HG03139 (cell line): Measurements from ENCODE around the gene FBXL7.
"Not testable (repeated sequence)": the region's sequence is repeated elsewhere in the genome, so short reads cannot be mapped to it uniquely, and the experiment has no call there.

Experiments used
- ATAC-seq: cut with Tn5 transposase; IDR thresholded peaks from one replicate; pipeline ENCODE4 v1.9.1; 2021; ENCODE audit not compliant: unreplicated experiment

The FBXL7 gene

DNA sequence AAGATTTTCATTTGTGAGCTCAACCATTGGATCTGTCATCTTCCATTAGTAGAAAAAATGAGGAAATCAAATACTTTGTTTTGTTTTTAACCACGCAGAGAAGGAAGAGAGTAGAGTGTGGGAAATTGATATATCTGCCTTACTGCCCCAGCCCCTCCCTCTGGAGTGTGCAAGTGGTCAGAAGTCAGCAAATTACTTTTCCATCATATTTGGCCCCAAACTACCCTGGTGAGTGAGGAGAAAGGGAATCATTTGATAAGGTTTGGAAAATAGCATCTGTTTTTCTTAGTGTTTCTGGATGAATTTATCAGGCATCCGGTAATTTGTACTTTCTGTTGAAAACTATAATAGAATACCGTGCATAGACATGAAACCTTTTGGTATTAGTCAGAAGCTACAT is 352.2 kb downstream of the FBXL7 start:
- no peak for ATAC-seq

DNA sequence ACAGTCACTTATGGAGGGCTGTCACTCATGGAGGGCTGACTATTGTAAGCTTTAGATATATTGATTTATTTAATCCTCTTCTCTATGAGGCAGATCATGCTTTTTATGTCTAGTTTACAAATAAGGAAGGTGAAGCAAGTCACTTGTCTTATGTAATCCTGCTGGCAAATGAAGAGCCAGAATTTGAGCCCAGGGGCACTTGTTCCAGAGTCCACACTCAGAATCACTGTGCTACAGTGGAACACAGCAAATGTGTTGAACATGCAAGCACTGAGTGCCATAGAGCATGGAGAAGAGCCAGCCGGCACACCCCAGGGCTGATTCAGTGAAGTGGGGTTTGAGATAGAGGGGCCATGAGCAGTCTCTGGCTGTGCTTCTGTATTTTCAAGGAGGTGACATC is 353.0 kb downstream of the FBXL7 start:
- ATAC-seq = no peak

DNA sequence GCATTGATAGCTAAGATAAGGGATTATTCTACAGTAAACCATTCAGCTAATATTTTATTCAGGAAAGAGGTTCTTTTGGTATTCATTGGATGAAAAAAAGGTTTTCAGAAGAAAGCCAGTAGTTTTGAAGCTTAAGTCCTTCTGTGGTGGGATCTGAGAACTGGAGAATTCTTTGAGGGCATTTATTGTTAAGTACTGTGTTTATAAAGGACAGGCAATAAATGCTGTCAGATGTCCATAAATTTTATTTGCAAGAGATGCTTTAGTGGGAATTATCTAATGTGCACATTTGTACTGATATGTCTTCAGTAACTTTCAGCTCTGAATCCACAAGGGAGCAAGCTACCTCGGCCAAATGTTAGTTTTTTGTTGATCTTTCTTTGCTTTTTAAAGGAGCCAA is 358.3 kb downstream of the FBXL7 start:
- no peak for ATAC-seq

DNA sequence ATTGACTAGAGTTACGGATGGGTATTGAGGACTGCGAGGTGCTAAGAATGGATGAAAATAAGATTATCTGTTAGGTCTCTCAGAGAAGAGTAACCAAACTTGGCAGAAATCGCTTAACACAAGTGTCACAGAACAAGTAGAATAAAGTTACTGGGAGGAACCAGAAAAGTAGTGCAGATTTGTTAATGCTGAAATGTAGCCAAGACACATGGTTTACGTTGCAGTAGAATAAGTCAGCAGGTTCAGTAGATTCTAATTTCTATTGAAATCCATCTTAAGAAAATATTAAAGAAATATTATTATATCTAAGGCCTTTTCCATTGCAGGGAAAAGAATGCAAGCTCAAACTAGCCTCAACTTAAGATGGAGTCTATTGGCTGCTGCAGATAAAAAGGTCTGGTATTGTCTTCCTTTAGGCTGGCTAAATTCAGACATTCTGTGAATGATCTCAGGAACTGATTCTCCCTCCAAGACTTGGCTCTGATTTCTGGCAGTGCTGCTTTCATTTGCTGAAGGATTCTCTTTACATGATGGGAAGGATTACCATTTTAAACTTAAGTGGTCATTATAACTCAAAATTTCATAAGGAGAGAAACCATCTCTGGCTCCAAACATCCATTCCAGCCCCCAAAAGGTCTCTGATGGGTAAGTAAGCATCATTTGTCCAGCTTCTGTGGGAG is 364.7 kb downstream of the FBXL7 start:
- no peak for ATAC-seq

DNA sequence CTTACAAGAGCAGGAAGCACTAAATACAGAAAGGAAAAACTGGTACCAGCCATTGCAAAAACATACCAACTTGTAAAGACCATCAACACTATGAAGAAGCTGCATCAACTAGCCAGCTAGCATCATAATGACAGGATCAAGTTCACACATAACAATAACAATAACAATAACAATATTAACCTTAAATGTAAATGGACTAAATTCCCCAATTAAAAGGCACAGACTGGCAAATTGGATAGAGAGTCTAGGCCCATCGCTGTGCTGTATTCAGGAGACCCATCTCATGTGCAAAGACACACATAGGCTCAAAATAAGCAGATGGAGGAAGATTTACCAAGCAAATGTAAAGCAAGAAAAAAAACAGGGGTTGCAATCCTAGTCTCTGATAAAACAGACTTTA is 372.3 kb downstream of the FBXL7 start:
- ATAC-seq = not testable (repeated sequence)

DNA sequence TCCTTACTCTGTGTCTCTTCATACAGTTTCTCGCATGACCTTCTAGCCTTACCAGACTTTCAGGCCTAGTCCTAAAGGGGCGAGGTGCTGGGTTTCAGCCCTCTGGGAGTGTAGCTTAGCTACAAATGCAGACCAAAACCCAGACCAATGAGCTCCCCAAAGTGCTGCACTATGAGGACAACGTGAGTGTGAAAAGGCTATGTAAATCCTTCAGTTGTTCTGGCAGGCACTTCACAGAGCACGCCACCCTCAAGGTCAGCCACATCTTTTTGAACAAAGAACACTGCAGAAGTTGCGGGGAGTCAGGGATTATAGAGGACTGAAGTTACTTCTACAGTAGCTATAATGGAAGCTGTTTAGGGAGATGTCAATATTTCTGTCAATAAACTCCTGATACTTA is 377.9 kb downstream of the FBXL7 start:
- ATAC-seq = no peak

DNA sequence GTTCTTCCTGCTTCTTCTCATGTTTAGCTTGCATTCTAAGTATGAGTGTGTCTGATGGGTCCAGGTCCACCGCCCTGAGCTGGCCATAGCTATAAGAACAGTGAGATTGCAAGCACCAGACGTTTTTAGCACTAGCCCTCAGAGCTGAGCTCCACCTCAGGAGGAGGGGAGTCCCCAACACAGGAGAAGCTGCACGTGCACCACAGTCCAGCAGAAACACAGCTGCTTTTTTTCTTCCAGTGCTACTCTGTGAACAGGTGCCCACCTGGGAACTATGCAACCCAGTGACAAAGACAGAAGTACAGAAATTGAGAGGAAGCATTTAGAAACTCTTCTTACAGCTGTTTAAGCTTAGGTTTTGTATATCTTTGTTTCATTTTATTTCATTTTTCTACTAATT is 380.2 kb downstream of the FBXL7 start:
- no peak for ATAC-seq

DNA sequence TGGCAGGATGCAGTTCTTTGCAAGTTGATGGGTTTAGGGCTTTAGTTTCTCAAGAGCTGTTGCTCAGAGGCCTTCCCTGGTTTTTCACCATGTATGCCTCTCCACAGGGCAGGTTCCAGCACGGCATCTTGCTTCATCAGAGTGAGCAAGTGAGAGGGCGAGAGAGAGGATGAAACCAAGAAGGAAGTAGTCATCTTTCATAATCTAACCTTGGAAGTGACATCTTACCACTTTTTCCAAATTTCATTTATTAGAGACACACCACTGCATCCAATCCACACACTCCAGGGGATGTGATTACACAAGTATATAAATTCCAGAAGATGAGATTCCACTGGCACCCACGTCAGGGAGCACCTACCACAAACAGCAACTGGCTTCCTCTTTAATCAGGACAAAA is 385.2 kb downstream of the FBXL7 start:
- no peak for ATAC-seq

DNA sequence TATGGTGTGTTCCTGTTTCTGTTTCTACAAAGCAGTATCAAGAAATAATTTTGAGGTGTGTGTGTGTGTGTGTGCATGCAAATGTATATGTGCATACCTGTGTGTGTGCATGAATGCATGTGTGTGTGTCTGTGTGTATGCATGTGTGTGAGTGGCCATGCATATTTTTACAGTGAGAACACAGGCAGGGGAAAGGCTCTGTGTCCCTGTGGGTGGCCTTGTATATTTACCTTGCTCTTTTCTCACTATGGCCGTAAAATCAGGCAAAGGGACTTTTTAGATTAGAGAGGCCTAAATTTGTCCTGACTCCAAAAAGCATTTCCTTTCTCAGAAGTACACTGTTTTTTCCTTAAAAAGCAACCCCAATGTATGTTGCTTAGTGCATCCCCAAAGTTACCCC is 386.2 kb downstream of the FBXL7 start:
- ATAC-seq = no peak

DNA sequence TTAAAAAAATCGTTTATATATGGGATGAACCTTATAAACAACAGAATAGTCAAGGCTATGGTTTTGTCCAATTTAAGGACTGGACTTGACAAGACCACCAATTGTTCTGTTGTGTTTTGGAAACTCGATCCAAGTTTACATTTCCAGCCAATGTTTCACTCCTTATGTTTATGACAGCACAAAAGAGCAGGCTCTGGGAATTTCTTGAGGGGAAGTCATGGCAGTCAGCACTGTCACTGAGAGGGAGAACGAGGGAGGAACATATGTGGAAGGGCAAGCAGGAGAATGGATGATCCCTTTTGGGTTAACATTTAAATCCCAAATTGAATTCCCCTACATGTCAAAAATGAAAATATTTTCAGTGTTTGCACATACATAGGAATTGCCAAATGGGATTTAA is 387.1 kb downstream of the FBXL7 start:
- ATAC-seq = no peak

DNA sequence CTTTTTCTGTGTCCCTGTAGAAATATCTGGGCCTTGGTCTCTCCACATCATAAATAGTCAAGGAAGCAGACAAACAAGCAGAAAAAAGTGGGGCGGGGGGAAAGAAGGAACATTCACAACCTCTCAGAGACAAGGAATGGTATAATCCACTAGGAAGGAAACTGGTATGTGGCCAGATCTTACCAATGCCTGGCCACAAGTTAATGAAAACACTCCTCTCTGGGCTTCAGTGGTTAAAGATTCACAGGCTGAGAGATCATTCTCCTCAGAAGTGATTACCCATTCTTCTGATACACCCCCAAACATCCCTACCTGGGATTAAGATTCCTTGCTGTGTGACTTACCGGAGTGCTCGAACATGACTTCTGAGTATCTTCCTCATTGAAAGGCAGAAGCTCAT is 389.0 kb downstream of the FBXL7 start:
- no peak for ATAC-seq

DNA sequence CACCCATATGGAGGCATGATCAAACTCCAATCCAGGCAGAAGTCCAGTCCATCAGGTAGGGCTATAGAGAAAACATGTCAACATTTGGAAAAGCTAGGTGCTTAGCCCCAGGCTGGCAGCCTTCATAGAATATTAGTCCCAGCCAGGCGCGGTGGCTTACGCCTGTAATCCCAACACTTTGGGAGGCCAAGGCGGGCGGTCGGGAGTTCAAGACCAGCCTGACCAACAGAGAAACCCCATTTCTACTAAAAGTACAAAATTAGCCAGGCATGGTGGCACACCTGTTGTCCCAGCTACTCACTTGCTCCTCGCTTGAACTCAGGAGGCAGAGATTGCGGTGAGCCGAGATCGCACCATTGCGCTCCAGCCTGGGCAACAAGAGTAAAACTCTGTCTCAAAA is 393.9 kb downstream of the FBXL7 start:
- no peak for ATAC-seq

DNA sequence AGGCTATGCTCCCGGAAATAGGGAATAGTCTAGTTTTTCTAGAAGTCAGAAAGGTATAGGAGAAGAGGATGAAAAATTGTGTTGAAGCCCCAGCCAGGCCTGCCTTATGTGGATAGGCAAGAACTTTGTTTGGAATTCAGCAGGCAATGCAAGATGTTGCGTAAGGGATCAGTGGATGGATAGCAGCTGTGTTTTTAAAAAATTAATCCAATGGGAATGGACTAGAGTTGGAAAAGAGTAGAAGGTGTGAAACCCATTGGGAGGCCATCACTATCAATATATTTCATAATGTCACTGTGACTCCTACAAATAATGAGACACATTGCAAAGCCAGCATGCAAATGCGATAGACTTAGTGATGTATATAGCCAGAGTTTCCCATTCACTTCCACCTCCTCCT is 397.7 kb downstream of the FBXL7 start:
- ATAC-seq = no peak

DNA sequence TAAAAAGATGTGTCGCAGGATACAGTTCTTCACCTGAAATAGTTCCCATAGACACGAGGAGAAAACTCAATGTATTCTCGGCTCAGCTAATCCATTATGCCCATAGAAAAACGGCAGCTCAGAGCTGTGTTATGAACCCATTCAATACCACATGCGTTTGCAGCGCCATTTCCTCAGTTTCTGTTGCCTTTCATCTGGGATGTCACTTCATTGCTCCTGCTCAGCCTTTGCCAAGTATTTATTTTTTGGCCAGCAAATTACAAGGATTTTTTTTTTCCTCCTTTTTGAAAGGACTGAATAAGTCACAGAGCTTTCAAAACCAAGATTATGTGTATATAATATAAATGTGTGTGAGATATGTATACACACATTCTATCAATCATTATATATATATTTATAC is 398.7 kb downstream of the FBXL7 start:
- no peak for ATAC-seq

DNA sequence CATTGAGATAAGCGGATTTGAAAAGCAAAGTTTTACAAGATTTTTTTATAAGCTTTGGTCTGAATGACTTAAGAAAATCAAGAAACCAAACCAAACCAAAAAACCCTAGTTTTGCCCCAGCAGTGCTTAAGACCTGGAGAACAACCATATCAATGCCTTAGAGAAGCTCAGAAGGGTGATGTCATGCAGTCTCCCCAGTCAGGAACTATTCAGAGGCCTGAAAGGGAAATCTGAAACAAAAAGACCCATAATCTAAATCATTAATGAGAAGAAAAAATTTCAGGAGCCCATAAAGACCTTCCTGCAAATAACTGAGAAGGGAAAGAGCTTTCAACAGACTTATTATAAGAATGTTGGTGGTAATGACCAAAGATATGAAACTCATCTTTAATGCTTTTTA is 399.5 kb downstream of the FBXL7 start:
- no peak for ATAC-seq

DNA sequence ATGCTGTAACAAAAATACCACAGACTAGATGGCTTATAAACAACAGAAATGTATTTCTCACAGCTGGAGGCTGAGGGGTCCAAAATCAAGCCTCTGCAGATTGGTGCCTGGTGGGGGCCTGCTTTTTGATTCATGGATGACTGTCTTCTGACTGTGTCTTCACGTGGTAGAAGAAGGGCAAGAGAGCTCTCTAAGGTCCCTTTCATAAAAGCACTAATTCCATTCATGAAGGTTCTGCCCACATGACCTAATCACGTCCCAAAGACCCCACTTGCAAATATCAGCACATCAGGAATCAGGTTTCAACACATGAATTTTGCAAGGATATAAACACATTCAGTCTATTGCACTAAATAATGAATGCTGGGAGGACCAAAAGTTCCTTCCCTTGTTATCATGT is 401.2 kb downstream of the FBXL7 start:
- no peak for ATAC-seq

DNA sequence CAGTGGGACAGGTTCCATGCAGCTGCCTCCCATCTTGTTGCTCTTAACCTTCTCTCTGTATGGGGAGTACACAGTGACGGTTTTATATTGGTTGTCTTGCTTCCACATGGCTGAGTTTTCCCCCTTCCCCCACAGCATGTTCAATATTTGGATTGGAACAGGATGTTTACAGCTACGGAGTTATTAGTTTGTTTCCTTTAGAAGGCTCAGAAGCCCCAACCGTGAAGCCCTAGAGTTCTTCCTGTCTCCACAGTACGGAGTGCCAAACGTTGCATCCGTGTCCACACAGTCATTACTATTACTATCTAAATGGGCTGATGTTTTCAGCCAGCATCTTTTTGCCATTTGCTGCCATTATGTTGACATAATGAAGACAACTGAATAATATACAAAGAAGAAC is 402.1 kb downstream of the FBXL7 start:
- no peak for ATAC-seq

DNA sequence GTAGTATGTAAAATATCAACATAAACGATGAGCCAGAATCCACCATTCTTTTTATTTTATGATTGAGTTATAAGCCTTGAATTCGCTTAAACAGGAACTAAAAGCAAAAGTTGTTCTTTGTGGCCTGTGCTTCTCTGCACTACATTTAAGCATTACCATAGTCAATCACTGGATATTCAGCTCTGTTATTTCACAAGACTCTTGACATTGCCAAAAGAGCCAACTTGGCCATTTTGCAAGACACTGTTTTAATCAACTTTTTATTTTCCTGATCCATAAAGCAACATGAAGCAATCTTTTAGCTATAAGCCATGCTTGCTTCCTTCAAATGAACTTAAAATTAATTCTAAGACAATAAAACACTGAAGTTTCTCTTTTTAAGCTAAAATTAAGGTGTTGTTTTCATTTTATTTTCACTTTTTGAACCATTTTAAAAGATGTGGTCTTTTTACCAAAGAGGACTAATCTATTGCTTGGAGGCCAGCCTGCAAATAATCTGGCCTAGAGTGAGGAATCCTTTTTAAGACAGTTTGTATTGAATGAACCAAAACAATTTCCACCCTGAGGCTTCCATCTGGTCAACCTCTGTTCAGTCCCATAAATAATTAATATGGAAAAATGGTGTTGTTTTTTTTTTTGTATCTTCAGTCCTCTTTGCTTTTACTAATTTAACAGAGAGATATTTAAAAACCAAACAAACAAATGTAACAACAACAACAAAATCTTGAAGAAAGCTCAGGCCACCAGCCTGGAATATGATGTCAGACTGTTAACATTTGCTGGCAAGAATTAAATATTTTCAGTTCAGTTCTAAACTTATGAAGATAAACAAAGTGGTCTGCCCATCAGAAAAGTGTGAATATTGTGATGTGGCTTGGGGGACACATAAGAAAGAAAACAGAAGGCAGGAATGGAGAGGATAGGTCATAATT is 405.2 kb downstream of the FBXL7 start:
- ATAC-seq = no peak

DNA sequence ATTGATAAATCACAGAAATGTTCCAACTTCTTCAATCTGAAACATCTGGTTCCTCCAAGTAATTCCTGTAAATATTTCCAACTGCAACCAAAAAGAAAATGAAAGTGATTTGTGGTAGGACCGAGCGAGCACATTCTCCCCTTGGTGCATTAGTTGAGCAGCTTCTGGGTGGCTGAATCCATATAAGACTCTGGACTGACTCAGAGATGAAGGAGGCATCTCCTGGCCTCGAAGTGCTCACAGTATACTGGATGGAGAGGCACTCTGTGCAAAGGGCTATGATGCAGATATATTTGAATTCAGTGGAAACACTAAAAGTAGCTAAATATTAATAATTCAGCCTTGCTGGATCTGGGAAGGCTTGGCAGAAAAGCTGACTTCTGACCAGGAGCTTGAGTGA is 414.7 kb downstream of the FBXL7 start:
- ATAC-seq = no peak

DNA sequence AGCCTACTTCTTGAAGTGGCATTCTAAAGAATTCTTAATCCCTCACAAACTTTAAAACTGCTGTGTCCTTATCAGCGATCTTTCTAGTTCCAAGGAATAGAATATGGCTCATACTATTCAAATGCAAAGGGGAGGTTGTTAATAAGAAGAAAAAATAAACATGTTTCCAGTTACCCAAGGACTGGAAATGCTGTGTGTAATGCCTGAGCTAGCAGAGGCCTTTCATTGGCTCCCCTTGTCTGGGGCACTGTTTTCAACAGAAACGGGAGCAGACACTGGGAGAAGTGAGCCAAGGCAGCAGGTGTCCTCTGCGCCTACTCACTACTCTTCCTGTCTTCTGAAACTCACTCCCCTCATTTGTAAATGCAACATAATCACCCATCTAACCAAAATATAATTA is 426.6 kb downstream of the FBXL7 start:
- no peak for ATAC-seq

DNA sequence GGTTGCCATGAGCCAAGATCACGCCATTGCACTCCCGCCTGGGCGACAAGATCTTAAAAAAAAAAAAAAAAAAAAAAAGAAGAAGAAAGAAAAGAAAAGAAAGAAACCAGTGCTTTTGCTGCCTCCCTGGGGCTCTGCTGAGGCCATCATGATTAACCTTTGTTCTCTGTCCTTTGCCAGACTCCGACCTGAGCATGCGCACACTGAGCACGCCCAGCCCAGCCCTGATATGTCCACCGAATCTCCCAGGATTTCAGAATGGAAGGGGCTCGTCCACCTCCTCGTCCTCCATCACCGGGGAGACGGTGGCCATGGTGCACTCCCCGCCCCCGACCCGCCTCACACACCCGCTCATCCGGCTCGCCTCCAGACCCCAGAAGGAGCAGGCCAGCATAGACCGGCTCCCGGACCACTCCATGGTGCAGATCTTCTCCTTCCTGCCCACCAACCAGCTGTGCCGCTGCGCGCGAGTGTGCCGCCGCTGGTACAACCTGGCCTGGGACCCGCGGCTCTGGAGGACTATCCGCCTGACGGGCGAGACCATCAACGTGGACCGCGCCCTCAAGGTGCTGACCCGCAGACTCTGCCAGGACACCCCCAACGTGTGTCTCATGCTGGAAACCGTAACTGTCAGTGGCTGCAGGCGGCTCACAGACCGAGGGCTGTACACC is 427.9 kb downstream of the FBXL7 start:
- ATAC-seq = no peak
